Upper lobe of left lung (tissue), 4 donors: Measurements from ENCODE around the gene CRIP2.

Experiments used
- POLR2A ChIP-seq, 4 donors: fragments of 450-650 bp; IDR thresholded peaks; one replicate each; pipeline ENCODE4 v1.5.1; 2016 to 2017; ENCODE audit warnings: antibody characterized with exemption in 4 of 4, mild to moderate bottlenecking in 2 of 4
- POLR2AphosphoS5 ChIP-seq, 2 donors: sonication (generic); formaldehyde crosslinking; IDR thresholded peaks; one replicate each; pipeline ENCODE4 v1.5.1; 2017; ENCODE audit warnings: antibody characterized with exemption in 2 of 2
- TF ChIP-seq, protein P1 (sequence below), 6 experiments: fragments of 450-650 bp in 4 of 6; fragments of 200-600 bp in 2 of 6; sonication (generic) in 2 of 6; IDR thresholded peaks; one replicate each; pipeline ENCODE4 v1.5.1; 2016 to 2019; ENCODE audit warnings: antibody characterized with exemption in 6 of 6

DNA sequence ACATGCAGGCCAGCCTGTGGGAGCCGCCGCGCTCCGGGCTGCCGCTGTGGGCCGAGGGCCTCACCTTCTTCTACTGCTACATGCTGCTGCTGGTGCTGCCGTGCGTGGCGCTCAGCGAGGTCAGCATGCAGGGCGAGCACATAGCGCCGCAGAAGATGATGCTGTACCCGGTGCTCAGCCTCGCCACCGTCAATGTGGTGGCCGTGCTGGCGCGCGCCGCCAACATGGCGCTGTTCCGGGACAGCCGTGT lies 54.6 kb downstream of the CRIP2 start:
- TF ChIP-seq POLR2AphosphoS5 (IDR thresholded peaks at IDR 0.05) (no peak), POLR2A (IDR thresholded peaks at IDR 0.05) (no peak)
- TF ChIP-seq, protein P1, sequence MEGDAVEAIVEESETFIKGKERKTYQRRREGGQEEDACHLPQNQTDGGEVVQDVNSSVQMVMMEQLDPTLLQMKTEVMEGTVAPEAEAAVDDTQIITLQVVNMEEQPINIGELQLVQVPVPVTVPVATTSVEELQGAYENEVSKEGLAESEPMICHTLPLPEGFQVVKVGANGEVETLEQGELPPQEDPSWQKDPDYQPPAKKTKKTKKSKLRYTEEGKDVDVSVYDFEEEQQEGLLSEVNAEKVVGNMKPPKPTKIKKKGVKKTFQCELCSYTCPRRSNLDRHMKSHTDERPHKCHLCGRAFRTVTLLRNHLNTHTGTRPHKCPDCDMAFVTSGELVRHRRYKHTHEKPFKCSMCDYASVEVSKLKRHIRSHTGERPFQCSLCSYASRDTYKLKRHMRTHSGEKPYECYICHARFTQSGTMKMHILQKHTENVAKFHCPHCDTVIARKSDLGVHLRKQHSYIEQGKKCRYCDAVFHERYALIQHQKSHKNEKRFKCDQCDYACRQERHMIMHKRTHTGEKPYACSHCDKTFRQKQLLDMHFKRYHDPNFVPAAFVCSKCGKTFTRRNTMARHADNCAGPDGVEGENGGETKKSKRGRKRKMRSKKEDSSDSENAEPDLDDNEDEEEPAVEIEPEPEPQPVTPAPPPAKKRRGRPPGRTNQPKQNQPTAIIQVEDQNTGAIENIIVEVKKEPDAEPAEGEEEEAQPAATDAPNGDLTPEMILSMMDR (IDR thresholded peaks at IDR 0.05): no peak
